IPS-20b (cell line): ENCODE measurements around the gene FBLN5.

Experiments
- H3K27ac ChIP-seq: one replicate; pipeline ENCODE4 v1.5.1; 2013; ENCODE audit warnings: low read length
- H3K27me3 ChIP-seq: 2 replicates; pipeline ENCODE4 v1.6.1; 2013; ENCODE audit warnings: mild to moderate bottlenecking, low read length, inconsistent platforms; ENCODE audit not compliant: insufficient read depth
- H3K36me3 ChIP-seq: 2 replicates; pipeline ENCODE4 v1.6.1; 2013; ENCODE audit warnings: low read depth, mild to moderate bottlenecking, inconsistent platforms, low read length, moderate library complexity; ENCODE audit not compliant: insufficient read depth
- H3K4me1 ChIP-seq: 2 replicates; pipeline ENCODE4 v1.6.1; 2013; ENCODE audit warnings: mild to moderate bottlenecking, control low read depth, inconsistent platforms, low read length, moderate library complexity; ENCODE audit not compliant: insufficient read depth
- H3K4me3 ChIP-seq: 2 replicates; pipeline ENCODE4 v1.5.1; 2013; ENCODE audit warnings: mild to moderate bottlenecking, low read length, inconsistent platforms
- H3K9ac ChIP-seq: 2 replicates; pipeline ENCODE4 v1.6.1; 2013; ENCODE audit warnings: low read depth, mild to moderate bottlenecking, inconsistent platforms, low read length, moderate library complexity
- H3K9me3 ChIP-seq: 2 replicates; pipeline ENCODE4 v1.6.1; 2013; ENCODE audit warnings: mild to moderate bottlenecking, low read depth, low read length, inconsistent platforms; ENCODE audit not compliant: insufficient read depth

Gene FBLN5

DNA sequence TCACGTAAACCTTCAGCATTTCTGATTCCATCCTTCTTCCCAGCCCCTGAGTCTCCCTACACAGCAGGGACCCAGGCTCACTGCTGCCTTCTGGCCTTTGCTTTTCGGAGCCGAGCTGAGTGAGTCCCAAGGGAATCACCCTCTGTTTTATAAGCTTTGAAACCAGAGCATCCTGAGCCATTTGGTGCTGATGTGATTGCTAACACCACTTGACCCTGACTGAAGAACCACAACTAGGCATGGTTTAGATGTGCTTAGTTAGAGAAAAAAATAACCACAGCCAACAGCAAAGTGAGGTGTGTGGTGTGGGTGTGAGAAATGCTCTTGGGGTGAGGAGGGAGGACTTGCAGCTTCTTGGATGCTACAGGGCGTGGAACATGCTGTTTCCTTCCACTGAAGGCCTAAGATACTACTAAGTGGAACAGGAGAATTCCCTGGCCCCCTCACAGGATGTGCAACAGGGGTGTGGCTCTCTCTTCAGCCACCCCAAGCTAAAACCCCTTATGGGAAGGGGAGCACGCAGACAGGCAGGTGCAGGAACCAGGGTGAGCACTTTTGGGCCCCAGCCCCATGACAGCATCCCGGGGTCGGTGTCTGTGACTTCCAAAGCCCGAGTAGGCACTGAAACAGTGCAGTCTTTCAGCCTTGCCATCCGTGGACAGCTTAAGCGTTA is 80.0 kb downstream of the FBLN5 start, which contains the start of gene TC2N:
Gene TC2N, minus strand, starts transcription at position 221 of the 673 bp plus-strand sequence. CDS start 53,767 bp downstream, outside the sequence.
- no peaks in the 10 kb centered on the region for H3K27me3 ChIP-seq
- no peaks in the 10 kb centered on the region for H3K36me3 ChIP-seq
- no peaks in the 10 kb centered on the region for H3K9me3 ChIP-seq
- H3K27ac ChIP-seq, result no peak within 1 kb of the TSS
- H3K9ac ChIP-seq, result no peak within 1 kb of the TSS
- H3K4me1 ChIP-seq, result peaks cover 9% of the 10 kb centered on the region; the same call in 1 of the 2 replicates
- no peak within 1 kb of the TSS for H3K4me3 ChIP-seq

- H3K27ac ChIP-seq, result no peak overlapping the region
Measured at GRCh38 chr14:91866511-91867295, 80.8 kb downstream of the FBLN5 start.

DNA sequence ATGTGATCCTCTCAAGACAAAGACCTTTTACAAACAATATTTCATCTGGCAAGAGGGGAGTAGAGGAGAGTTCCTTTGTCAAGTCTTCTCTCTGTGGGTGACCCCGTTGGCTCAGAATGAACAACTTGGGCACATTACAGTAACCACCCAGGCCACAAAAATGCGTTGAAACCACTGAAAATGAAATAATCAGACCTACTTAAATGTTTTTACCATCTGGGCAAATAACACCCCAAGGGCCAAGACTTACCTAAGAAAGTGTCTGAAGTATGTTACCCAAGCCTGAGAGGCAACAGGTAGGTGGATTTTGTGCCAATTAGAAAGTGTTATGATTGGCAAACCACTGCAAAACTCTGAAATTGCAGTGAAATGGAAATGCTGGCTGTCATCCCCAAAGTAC is 81.4 kb downstream of the FBLN5 start:
- peaks cover 9% of the 10 kb centered on the region; the same call in 1 of the 2 replicates for H3K4me1 ChIP-seq

More at GRCh38 chr14:91866511-91867295, 80.8 kb downstream of the FBLN5 start:
- H3K9me3 ChIP-seq, result no peaks in the 10 kb centered on the region
- no peaks in the 10 kb centered on the region for H3K36me3 ChIP-seq
- H3K9ac ChIP-seq, result no peak overlapping the region
- H3K27me3 ChIP-seq, result no peaks in the 10 kb centered on the region
- no peak overlapping the region for H3K4me3 ChIP-seq
- peaks cover 9% of the 10 kb centered on the region; the same call in 1 of the 2 replicates for H3K4me1 ChIP-seq

DNA sequence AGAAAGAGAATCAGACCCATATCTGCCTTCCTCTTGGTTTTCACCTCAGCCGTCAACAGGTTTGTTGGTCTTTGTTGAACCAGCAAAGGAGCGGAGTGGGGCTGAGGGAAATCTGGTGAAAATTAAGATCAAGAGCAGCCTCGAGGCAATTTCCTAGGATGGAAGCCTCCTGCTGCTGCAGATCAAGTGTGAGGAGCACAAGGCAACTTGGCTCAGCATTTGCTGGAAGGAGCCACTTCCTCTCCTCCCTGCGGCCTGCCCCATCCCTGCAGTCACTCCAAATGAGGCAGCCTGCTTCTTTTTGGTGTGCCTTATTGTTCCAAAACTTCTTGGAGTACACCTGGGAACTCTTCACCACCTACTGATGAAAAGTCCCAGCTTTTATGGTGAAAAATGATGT is 85.1 kb downstream of the FBLN5 start:
- Histone ChIP-seq H3K27ac (no peak overlapping the region), H3K4me1 (peaks cover 4% of the 10 kb centered on the region; the same call in 1 of the 2 replicates), H3K9me3 (no peaks in the 10 kb centered on the region), H3K27me3 (no peaks in the 10 kb centered on the region), H3K9ac (no peak overlapping the region), H3K4me3 (no peak overlapping the region), H3K36me3 (no peaks in the 10 kb centered on the region)

More for the DNA sequence above, 81.4 kb downstream of the FBLN5 start:
- Histone ChIP-seq H3K27me3 (no peaks in the 10 kb centered on the region), H3K27ac (no peak overlapping the region), H3K9me3 (no peaks in the 10 kb centered on the region), H3K9ac (no peak overlapping the region), H3K36me3 (no peaks in the 10 kb centered on the region), H3K4me3 (no peak overlapping the region)

DNA sequence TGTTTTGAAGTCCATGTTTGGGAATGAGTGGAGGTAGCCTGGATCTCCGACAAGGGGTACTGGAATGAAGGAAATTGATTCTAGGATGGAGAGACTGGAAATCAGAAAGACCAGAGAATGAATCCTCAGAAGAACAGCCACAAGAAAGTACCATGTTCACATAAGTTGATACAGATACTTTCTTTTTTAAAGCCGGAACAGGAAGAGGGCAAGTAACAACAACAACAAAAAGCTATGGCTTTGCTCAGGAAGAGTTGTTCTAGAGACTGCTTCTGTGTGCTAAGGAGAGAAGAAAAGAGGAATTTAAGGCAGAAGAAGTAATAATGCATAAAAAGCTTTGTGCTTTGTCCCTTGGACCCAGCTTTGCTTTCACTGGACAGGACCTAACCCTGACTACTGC is 86.4 kb downstream of the FBLN5 start:
- H3K27me3 ChIP-seq, result no peaks in the 10 kb centered on the region
- no peaks in the 10 kb centered on the region for H3K36me3 ChIP-seq

GRCh38 chr14:91860238-91860637 is 87.3 kb downstream of the FBLN5 start:
- Histone ChIP-seq H3K27me3 (no peaks in the 10 kb centered on the region), H3K4me1 (peaks cover 4% of the 10 kb centered on the region; the same call in 1 of the 2 replicates), H3K27ac (no peak overlapping the region), H3K36me3 (no peaks in the 10 kb centered on the region), H3K4me3 (no peak overlapping the region), H3K9ac (no peak overlapping the region), H3K9me3 (no peaks in the 10 kb centered on the region)

More for the DNA sequence above, 86.4 kb downstream of the FBLN5 start:
- Histone ChIP-seq H3K4me3 (no peak overlapping the region), H3K4me1 (peaks cover 4% of the 10 kb centered on the region; the same call in 1 of the 2 replicates), H3K27ac (no peak overlapping the region), H3K9ac (no peak overlapping the region), H3K9me3 (no peaks in the 10 kb centered on the region)

GRCh38 chr14:91858536-91859275 is 88.8 kb downstream of the FBLN5 start:
- no peak overlapping the region for H3K9ac ChIP-seq
- no peaks in the 10 kb centered on the region for H3K36me3 ChIP-seq
- no peak overlapping the region for H3K27ac ChIP-seq
- peaks cover 8% of the 10 kb centered on the region for H3K4me1 ChIP-seq
- no peaks in the 10 kb centered on the region for H3K9me3 ChIP-seq
- no peak overlapping the region for H3K4me3 ChIP-seq
- no peaks in the 10 kb centered on the region for H3K27me3 ChIP-seq

DNA sequence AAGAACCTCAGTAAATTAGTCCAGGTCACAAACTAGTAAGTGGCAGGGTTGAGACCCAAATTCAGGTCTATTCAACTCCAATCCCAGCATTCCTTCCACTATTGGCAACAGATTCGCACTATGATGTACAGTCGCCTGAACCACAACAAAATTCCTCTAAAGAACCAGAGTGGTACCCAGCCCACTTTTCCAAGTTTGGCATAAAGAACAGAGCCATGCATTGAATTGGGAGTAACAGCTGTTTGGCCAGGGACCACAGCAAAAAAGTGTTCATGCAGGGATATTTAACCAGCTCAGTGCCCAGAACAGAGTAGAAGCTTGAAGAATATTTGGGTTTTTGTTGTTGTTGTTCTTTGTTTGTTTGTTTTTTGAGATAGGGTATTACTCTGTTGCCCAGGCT is 89.9 kb downstream of the FBLN5 start:
- Histone ChIP-seq H3K9ac (no peak overlapping the region), H3K9me3 (no peaks in the 10 kb centered on the region), H3K27ac (no peak overlapping the region), H3K4me1 (peaks cover 8% of the 10 kb centered on the region), H3K36me3 (no peaks in the 10 kb centered on the region), H3K4me3 (no peak overlapping the region), H3K27me3 (no peaks in the 10 kb centered on the region)

DNA sequence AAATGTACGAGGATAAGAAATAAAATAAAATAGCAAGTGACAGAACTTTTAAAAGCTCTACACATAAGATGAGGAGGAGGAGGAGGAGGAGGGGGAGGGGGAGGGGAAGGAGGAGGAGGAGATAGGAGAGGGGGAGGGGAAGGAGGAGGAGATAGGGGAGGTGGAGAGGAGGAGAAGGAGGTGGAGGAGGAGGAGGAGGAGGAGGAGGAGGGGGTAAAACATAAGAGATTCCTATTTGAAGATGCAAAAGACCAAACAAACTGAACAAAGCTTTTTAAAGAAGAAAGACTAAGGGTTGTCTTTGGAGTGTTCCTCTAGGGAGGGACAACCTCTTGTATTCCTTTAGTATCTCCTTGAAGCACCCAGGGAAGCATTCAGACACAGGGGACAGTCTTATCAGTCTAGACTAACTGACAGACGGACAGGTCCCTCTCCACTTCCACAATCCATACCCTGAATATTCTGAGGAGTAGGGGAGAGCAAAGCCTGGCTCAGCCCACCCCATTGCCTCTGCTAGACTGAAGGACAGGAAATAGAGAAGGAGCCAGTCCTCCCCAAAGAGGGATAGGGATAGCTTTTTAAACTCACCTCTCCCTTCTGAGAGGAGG is 93.1 kb downstream of the FBLN5 start:
- Histone ChIP-seq H3K27me3 (no peaks in the 10 kb centered on the region), H3K27ac (no peak overlapping the region), H3K4me1 (peaks cover 8% of the 10 kb centered on the region), H3K9me3 (no peaks in the 10 kb centered on the region), H3K36me3 (no peaks in the 10 kb centered on the region), H3K4me3 (no peak overlapping the region), H3K9ac (no peak overlapping the region)

DNA sequence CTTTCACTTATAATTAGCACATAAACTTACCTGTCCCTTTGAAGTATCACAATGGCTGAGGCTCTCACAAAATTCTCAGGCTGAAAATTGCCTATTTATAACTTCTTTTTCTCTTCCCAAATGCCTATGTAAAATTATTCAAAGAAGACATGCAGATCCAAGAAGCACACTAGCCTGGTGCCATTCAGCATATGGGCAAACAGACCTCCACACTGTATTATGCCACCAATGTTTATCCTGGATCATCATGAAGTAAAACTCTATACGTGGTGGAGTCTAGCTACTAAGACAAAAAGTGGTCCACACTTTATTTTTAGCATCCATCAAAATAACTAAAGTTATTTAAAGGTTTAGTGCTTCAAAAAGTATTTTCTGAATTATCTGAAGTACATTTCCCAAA is 95.9 kb downstream of the FBLN5 start:
- Histone ChIP-seq H3K36me3 (no peaks in the 10 kb centered on the region), H3K4me3 (no peak overlapping the region), H3K9ac (no peak overlapping the region), H3K27ac (no peak overlapping the region), H3K9me3 (no peaks in the 10 kb centered on the region), H3K27me3 (no peaks in the 10 kb centered on the region), H3K4me1 (peaks cover 4% of the 10 kb centered on the region; the same call in 1 of the 2 replicates)

- H3K4me3 ChIP-seq, result no peak overlapping the region
Measured at GRCh38 chr14:91848504-91849001, 98.9 kb downstream of the FBLN5 start.

More at GRCh38 chr14:91848504-91849001, 98.9 kb downstream of the FBLN5 start:
- no peaks in the 10 kb centered on the region for H3K9me3 ChIP-seq
- no peak overlapping the region for H3K27ac ChIP-seq
- H3K9ac ChIP-seq, result no peak overlapping the region
- H3K27me3 ChIP-seq, result no peaks in the 10 kb centered on the region
- no peaks in the 10 kb centered on the region for H3K36me3 ChIP-seq
- no peaks in the 10 kb centered on the region for H3K4me1 ChIP-seq
